BJ (cell line): Measurements from ENCODE around the gene PDE7B. TPM values are rescaled to one million over a fixed set of nuclear protein-coding genes. Genes with fewer than 3 reads are reported as not detected.

Source experiments
- CTCF ChIA-PET: fragments of 350-600 bp; formaldehyde crosslinking; extraction: SDS; loops from one replicate; lab custom pipeline; 2021; ENCODE audit warnings: antibody characterized with exemption, inconsistent platforms; lab: Yijun Ruan, JAX
- POLR2A ChIA-PET: fragments of 300-600 bp; sonication (Branson Sonifier 250); formaldehyde crosslinking; extraction: SDS; loops from one replicate; lab custom pipeline; 2021; ENCODE audit warnings: antibody characterized with exemption; lab: Charles Lee
- DNase-seq: peaks from one replicate; pipeline ENCODE4 v3.0.0-alpha.2; 2011; ENCODE audit warnings: low read depth
- H3K27me3 ChIP-seq: 2 replicates; pipeline ENCODE4 v1.6.0; 2011; ENCODE audit warnings: low read length; ENCODE audit not compliant: control insufficient read depth, insufficient read depth
- H3K36me3 ChIP-seq: 2 replicates; pipeline ENCODE4 v1.5.1; 2011; ENCODE audit warnings: low read length; ENCODE audit not compliant: control insufficient read depth, insufficient read depth
- H3K4me3 ChIP-seq: 2 replicates; pipeline ENCODE4 v1.5.1; 2011; ENCODE audit warnings: low read depth, mild to moderate bottlenecking, control low read depth, low read length
- polyA plus RNA-seq: library from polyadenylated mRNA; depleted of rRNA; stranded (reverse); fragments of >200 nt; gene quantifications from 2 replicates; pipeline ENCODE4 v1.2.3, GENCODE V29; 2011
- TF ChIP-seq, protein P1 (sequence below): IDR thresholded peaks from 2 replicates; pipeline ENCODE4 v1.5.1; 2011; ENCODE audit warnings: low read depth, mild to moderate bottlenecking, control low read depth, inconsistent platforms, low read length, moderate library complexity; ENCODE audit not compliant: insufficient read depth

PDE7B gene
- polyA plus RNA-seq, 1 experiment: 2.7 TPM

GRCh38 chr6:135871878-135872277, 20.4 kb downstream of the PDE7B start:
- Histone ChIP-seq H3K4me3 (no peak overlapping the region), H3K27me3 (no peaks in the 10 kb centered on the region), H3K36me3 (no peaks in the 10 kb centered on the region)
- ChIA-PET CTCF (interaction anchor here (1.1 kb wide), 1 partner anchor 19 kb away, joined by 3 read pairs; no protein-coding TSS in a partner anchor), POLR2A (no interaction called here)
- peak; percentile 35 for DNase-seq
- TF ChIP-seq, protein P1, sequence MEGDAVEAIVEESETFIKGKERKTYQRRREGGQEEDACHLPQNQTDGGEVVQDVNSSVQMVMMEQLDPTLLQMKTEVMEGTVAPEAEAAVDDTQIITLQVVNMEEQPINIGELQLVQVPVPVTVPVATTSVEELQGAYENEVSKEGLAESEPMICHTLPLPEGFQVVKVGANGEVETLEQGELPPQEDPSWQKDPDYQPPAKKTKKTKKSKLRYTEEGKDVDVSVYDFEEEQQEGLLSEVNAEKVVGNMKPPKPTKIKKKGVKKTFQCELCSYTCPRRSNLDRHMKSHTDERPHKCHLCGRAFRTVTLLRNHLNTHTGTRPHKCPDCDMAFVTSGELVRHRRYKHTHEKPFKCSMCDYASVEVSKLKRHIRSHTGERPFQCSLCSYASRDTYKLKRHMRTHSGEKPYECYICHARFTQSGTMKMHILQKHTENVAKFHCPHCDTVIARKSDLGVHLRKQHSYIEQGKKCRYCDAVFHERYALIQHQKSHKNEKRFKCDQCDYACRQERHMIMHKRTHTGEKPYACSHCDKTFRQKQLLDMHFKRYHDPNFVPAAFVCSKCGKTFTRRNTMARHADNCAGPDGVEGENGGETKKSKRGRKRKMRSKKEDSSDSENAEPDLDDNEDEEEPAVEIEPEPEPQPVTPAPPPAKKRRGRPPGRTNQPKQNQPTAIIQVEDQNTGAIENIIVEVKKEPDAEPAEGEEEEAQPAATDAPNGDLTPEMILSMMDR: no peak

GRCh38 chr6:135875446-135875845, 23.9 kb downstream of the PDE7B start:
- CTCF ChIA-PET: no interaction called here
- Histone ChIP-seq H3K27me3 (no peaks in the 10 kb centered on the region), H3K4me3 (no peak overlapping the region), H3K36me3 (no peaks in the 10 kb centered on the region)
- POLR2A ChIA-PET: no interaction called here
- TF ChIP-seq, protein P1: no peak
- DNase-seq: no peak

- H3K36me3 ChIP-seq: no peaks in the 10 kb centered on the region
- DNase-seq: no peak
- TF ChIP-seq, protein P1: no peak
- no peak overlapping the region for H3K4me3 ChIP-seq
- ChIA-PET POLR2A (no interaction called here), CTCF (interaction anchor here (0.9 kb wide), 1 partner anchor 22 kb away, joined by 3 read pairs; no protein-coding TSS in a partner anchor)
- no peaks in the 10 kb centered on the region for H3K27me3 ChIP-seq
Measured at GRCh38 chr6:135876058-135876457, 24.6 kb downstream of the PDE7B start.

- Histone ChIP-seq H3K27me3 (no peaks in the 10 kb centered on the region), H3K4me3 (no peak overlapping the region), H3K36me3 (no peaks in the 10 kb centered on the region)
- ChIA-PET POLR2A (no interaction called here), CTCF (interaction anchor here (0.6 kb wide), 1 partner anchor 423 kb away, joined by 5 read pairs; no protein-coding TSS in a partner anchor)
- no peak for DNase-seq
- TF ChIP-seq, protein P1: no peak
Measured at GRCh38 chr6:135877666-135878065, 26.2 kb downstream of the PDE7B start.

GRCh38 chr6:135880066-135880972, 28.8 kb downstream of the PDE7B start:
- TF ChIP-seq, protein P1: no peak
- CTCF ChIA-PET: no interaction called here
- DNase-seq: peak; percentile 15
- H3K36me3 ChIP-seq: no peaks in the 10 kb centered on the region
- POLR2A ChIA-PET: no interaction called here
- H3K4me3 ChIP-seq: no peak overlapping the region
- no peaks in the 10 kb centered on the region for H3K27me3 ChIP-seq
